ENCODE measurements around the gene AMPD1. TPM values are rescaled to one million over a fixed set of nuclear protein-coding genes. Genes with fewer than 3 reads are reported as not detected.
A peak's percentile ranks its signal among the peaks of the same experiment; 100 is the strongest.

Gene AMPD1
- total and polyA plus RNA-seq, 2 of the 13 experiments (the other 11 are each of a cell fraction or from before 2014, with no cell fraction given) = not detected

GRCh38 chr1:114716304-114717170, 21.2 kb upstream of the AMPD1 start, which contains the start of gene NRAS (continued):
- TF ChIP-seq ZBTB40 (IDR thresholded peaks at IDR 0.05) (peak; percentile 53), ZBTB40 (CRISPR knock-in tag; IDR thresholded peaks at IDR 0.05) (peak; percentile 97), THAP9 (CRISPR knock-in tag; IDR thresholded peaks at IDR 0.05; ENCODE audit: borderline replicate concordance) (peak; percentile 72; the same call in 1 of the 2 replicates), CBFB (CRISPR knock-in tag; IDR thresholded peaks at IDR 0.05) (peak; percentile 74; the same call in 1 of the 2 replicates), ZNF883 (CRISPR knock-in tag; IDR thresholded peaks at IDR 0.05; ENCODE audit: not compliant biosample characterization) (no peak), SMAD3 (CRISPR knock-in tag; IDR thresholded peaks at IDR 0.05) (0 out of 2 replicates have a peak, but pooled peaks have one; percentile 26), ARNTL (CRISPR knock-in tag; IDR thresholded peaks at IDR 0.05) (peak; percentile 74), ZNF124 (CRISPR knock-in tag; IDR thresholded peaks at IDR 0.05) (0 out of 2 replicates have a peak, but pooled peaks have one; percentile 42), SP4 (CRISPR knock-in tag; IDR thresholded peaks at IDR 0.05) (peak; percentile 85), ZBTB7B (CRISPR knock-in tag; IDR thresholded peaks at IDR 0.05) (peak; percentile 75)
- TF ChIP-seq, protein P1, sequence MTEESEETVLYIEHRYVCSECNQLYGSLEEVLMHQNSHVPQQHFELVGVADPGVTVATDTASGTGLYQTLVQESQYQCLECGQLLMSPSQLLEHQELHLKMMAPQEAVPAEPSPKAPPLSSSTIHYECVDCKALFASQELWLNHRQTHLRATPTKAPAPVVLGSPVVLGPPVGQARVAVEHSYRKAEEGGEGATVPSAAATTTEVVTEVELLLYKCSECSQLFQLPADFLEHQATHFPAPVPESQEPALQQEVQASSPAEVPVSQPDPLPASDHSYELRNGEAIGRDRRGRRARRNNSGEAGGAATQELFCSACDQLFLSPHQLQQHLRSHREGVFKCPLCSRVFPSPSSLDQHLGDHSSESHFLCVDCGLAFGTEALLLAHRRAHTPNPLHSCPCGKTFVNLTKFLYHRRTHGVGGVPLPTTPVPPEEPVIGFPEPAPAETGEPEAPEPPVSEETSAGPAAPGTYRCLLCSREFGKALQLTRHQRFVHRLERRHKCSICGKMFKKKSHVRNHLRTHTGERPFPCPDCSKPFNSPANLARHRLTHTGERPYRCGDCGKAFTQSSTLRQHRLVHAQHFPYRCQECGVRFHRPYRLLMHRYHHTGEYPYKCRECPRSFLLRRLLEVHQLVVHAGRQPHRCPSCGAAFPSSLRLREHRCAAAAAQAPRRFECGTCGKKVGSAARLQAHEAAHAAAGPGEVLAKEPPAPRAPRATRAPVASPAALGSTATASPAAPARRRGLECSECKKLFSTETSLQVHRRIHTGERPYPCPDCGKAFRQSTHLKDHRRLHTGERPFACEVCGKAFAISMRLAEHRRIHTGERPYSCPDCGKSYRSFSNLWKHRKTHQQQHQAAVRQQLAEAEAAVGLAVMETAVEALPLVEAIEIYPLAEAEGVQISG (CRISPR knock-in tag; IDR thresholded peaks at IDR 0.05) = peak; percentile 87
- TF ChIP-seq, protein P2, sequence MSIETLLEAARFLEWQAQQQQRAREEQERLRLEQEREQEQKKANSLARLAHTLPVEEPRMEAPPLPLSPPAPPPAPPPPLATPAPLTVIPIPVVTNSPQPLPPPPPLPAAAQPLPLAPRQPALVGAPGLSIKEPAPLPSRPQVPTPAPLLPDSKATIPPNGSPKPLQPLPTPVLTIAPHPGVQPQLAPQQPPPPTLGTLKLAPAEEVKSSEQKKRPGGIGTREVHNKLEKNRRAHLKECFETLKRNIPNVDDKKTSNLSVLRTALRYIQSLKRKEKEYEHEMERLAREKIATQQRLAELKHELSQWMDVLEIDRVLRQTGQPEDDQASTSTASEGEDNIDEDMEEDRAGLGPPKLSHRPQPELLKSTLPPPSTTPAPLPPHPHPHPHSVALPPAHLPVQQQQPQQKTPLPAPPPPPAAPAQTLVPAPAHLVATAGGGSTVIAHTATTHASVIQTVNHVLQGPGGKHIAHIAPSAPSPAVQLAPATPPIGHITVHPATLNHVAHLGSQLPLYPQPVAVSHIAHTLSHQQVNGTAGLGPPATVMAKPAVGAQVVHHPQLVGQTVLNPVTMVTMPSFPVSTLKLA (IDR thresholded peaks at IDR 0.05) = peak; percentile 93
